A549 (cell line): ENCODE data around the gene CCDC134. TPM values are rescaled to one million over a fixed set of nuclear protein-coding genes. Genes with fewer than 3 reads are reported as not detected.

Experiments
- ATAC-seq, 2 experiments: fragments of 200-7000 bp in 1 of 2; fragments of >200 bp in 1 of 2; cut with Nextera tagmentation in 1 of 2; cut with Tn5 transposase in 1 of 2; 3 replicates each; pipeline versions ENCODE4 v1.8.0 to v1.9.1; 2018 to 2020; ENCODE audit warnings: mild to moderate bottlenecking in 1 of 2, moderate library complexity in 1 of 2
- CTCF ChIA-PET: fragments of 300-600 bp; sonication (Branson Sonifier 250); formaldehyde crosslinking; extraction: SDS; loops from one replicate; lab custom pipeline; 2021; ENCODE audit warnings: antibody characterized with exemption, inconsistent platforms; lab: Yijun Ruan, JAX
- POLR2A ChIA-PET: fragments of 350-600 bp; formaldehyde crosslinking; extraction: SDS; loops from one replicate; lab custom pipeline; 2021; ENCODE audit warnings: antibody characterized with exemption, inconsistent platforms; lab: Yijun Ruan, JAX
- DNase-seq, 2 experiments: peaks; one replicate each; pipeline versions ENCODE4 v3.0.0 to v3.0.0-alpha.2; 2011 to 2016; ENCODE audit warnings: low read depth in 1 of 2, low spot score in 1 of 2
- FAIRE-seq: peaks from 2 replicates; lab custom pipeline; 2011; peaks lifted over from hg19 to GRCh38; lab: Jason Lieb, UNC
- H3K27ac ChIP-seq, 2 experiments: fragments of >200 bp; sonication (Bioruptor Twin); formaldehyde crosslinking; 3 replicates each; pipeline ENCODE4 v1.5.1; 2016 to 2017
- H3K4me1 ChIP-seq: fragments of >200 bp; sonication (Bioruptor Twin); formaldehyde crosslinking; 3 replicates; pipeline ENCODE4 v1.6.1; 2016
- H3K4me2 ChIP-seq: fragments of >200 bp; sonication (Bioruptor Twin); formaldehyde crosslinking; 3 replicates; pipeline ENCODE4 v1.6.1; 2016
- H3K4me3 ChIP-seq: fragments of >200 bp; sonication (Bioruptor Twin); formaldehyde crosslinking; 3 replicates; pipeline ENCODE4 v1.5.1; 2016
- H3K9me3 ChIP-seq: fragments of >200 bp; sonication (Bioruptor Twin); formaldehyde crosslinking; 3 replicates; pipeline ENCODE4 v1.6.1; 2016
- BCL3 ChIP-seq: fragments of >200 bp; sonication (Bioruptor Twin); formaldehyde crosslinking; IDR thresholded peaks from 3 replicates; pipeline ENCODE4 v1.6.1; 2016
- BHLHE40 ChIP-seq: IDR thresholded peaks from 2 replicates; pipeline ENCODE4 v1.6.1; 2012; ENCODE audit warnings: low read depth, low read length, inconsistent platforms
- CBX8 ChIP-seq: fragments of 200-600 bp; sonication (generic); IDR thresholded peaks from 2 replicates; pipeline ENCODE4 v1.6.1; 2016
- CEBPB ChIP-seq, 2 experiments: fragments of >200 bp in 1 of 2; sonication (Bioruptor Twin) in 1 of 2; formaldehyde crosslinking in 1 of 2; IDR thresholded peaks; 2 replicates each; pipeline ENCODE4 v1.6.1; 2012 to 2016
- CHD4 ChIP-seq: fragments of 200-600 bp; sonication (generic); IDR thresholded peaks from 2 replicates; pipeline ENCODE4 v1.6.1; 2016; ENCODE audit warnings: antibody characterized with exemption, mild to moderate bottlenecking, borderline replicate concordance
- EHF ChIP-seq: fragments of 250-450 bp; sonication (Bioruptor Pico); IDR thresholded peaks from 2 replicates; pipeline ENCODE4 v1.5.0; 2020; ENCODE audit warnings: mild to moderate bottlenecking
- EHMT2 ChIP-seq: fragments of 200-600 bp; sonication (generic); IDR thresholded peaks from 2 replicates; pipeline ENCODE4 v1.6.1; 2016; ENCODE audit warnings: antibody characterized with exemption, low read depth, mild to moderate bottlenecking, moderate library complexity
- FOSB ChIP-seq: fragments of 250-450 bp; sonication (Bioruptor Pico); IDR thresholded peaks from 2 replicates; pipeline ENCODE4 v1.5.0; 2020; ENCODE audit warnings: mild to moderate bottlenecking, moderate library complexity
- FOSL2 ChIP-seq, 2 experiments: fragments of 450-650 bp in 1 of 2; fragments of >200 bp in 1 of 2; sonication (Bioruptor Twin) in 1 of 2; formaldehyde crosslinking; IDR thresholded peaks; 2 replicates each; pipeline versions ENCODE4 v1.5.0 to v1.6.1; 2016 to 2020; ENCODE audit warnings: mild to moderate bottlenecking in 1 of 2, moderate library complexity in 1 of 2
- FOXS1 ChIP-seq: fragments of 250-450 bp; sonication (Bioruptor Pico); IDR thresholded peaks from 2 replicates; pipeline ENCODE4 v1.5.0; 2020; ENCODE audit warnings: mild to moderate bottlenecking, moderate library complexity
- GATA3 ChIP-seq: IDR thresholded peaks from 2 replicates; pipeline ENCODE4 v1.6.1; 2012; ENCODE audit warnings: borderline replicate concordance
- HDAC2 ChIP-seq: fragments of 200-600 bp; sonication (generic); IDR thresholded peaks from 2 replicates; pipeline ENCODE4 v1.6.1; 2016
- HES2 ChIP-seq: fragments of >200 bp; sonication (Bioruptor Twin); formaldehyde crosslinking; IDR thresholded peaks from 2 replicates; pipeline ENCODE4 v1.6.1; 2016
- HMGXB4 ChIP-seq: fragments of 250-450 bp; sonication (Bioruptor Pico); IDR thresholded peaks from 2 replicates; pipeline ENCODE4 v1.5.0; 2021; ENCODE audit warnings: mild to moderate bottlenecking, moderate library complexity, borderline replicate concordance
- HOXB13 ChIP-seq: fragments of 250-450 bp; sonication (Bioruptor Pico); IDR thresholded peaks from 2 replicates; pipeline ENCODE4 v1.5.0; 2020; ENCODE audit warnings: low read depth, mild to moderate bottlenecking, moderate library complexity
- HOXB5 ChIP-seq: fragments of 250-450 bp; sonication (Bioruptor Pico); IDR thresholded peaks from 2 replicates; pipeline ENCODE4 v1.5.0; 2020; ENCODE audit warnings: mild to moderate bottlenecking, moderate library complexity
- JUNB ChIP-seq: fragments of >200 bp; sonication (Bioruptor Twin); formaldehyde crosslinking; IDR thresholded peaks from 2 replicates; pipeline ENCODE4 v1.6.1; 2016
- KDM5A ChIP-seq: fragments of 200-600 bp; sonication (generic); IDR thresholded peaks from 2 replicates; pipeline ENCODE4 v1.6.1; 2016; ENCODE audit warnings: antibody characterized with exemption, mild to moderate bottlenecking
- MAFK ChIP-seq: fragments of 450-650 bp; IDR thresholded peaks from 2 replicates; pipeline ENCODE4 v1.6.1; 2014; ENCODE audit not compliant: partially characterized antibody
- RAD21 ChIP-seq, 2 experiments: fragments of >200 bp in 1 of 2; sonication (Bioruptor Twin) in 1 of 2; formaldehyde crosslinking in 1 of 2; IDR thresholded peaks in 1 of 2; conservative IDR thresholded peaks in 1 of 2; 2 replicates in 1 of 2; 3 replicates in 1 of 2; pipeline ENCODE4 v1.6.1; 2012 to 2018; ENCODE audit warnings: inconsistent platforms in 1 of 2
- RARB ChIP-seq: fragments of 250-450 bp; sonication (Bioruptor Pico); IDR thresholded peaks from 2 replicates; pipeline ENCODE4 v1.8.0; 2021; ENCODE audit warnings: mild to moderate bottlenecking, moderate library complexity
- RCOR1 ChIP-seq: fragments of 150-350 bp; IDR thresholded peaks from 2 replicates; pipeline ENCODE4 v1.6.1; 2014; ENCODE audit warnings: antibody characterized with exemption, low read length, low read depth
- REST ChIP-seq: fragments of 200-600 bp; sonication (generic); IDR thresholded peaks from 2 replicates; pipeline ENCODE4 v1.6.1; 2016; ENCODE audit warnings: antibody characterized with exemption, mild to moderate bottlenecking, moderate library complexity
- SMC3 ChIP-seq: fragments of >200 bp; sonication (Bioruptor Twin); formaldehyde crosslinking; IDR thresholded peaks from 3 replicates; pipeline ENCODE4 v1.6.1; 2018; ENCODE audit warnings: inconsistent platforms
- ZC3H11A ChIP-seq: fragments of 450-650 bp; IDR thresholded peaks from 2 replicates; pipeline ENCODE4 v1.6.1; 2014; ENCODE audit warnings: antibody characterized with exemption, mild to moderate bottlenecking
- WGBS: methylation state at CpG from one replicate; pipeline ENCODE4 v1.1.6; 2017; ENCODE audit errors: missing lambda C conversion rate; 5-methylcytosine and 5-hydroxymethylcytosine counted together
- polyA plus RNA-seq, 4 experiments: library from polyadenylated mRNA; depleted of rRNA in 3 of 4; stranded (reverse); fragments of >200 nt; fragmentation: RNase III in 1 of 4; extraction: RNeasy Plus Mini Kit Qiagen cat#74134 plus additional on column Dnase treatment in 1 of 4; gene quantifications; 2 replicates in 3 of 4; 3 replicates in 1 of 4; pipeline ENCODE4 v1.2.3, GENCODE V29; 2011 to 2017

Gene CCDC134
- polyA plus RNA-seq, 2 of the 4 experiments (the other 2 are of a cell fraction): 2.5 to 4.5 TPM

- ChIA-PET POLR2A (no interaction called here), CTCF (interaction anchor here (0.7 kb wide), 1 partner anchor 8 kb away, joined by 3 read pairs; no protein-coding TSS in a partner anchor)
- no peak overlapping the region for H3K4me2 ChIP-seq
- TF ChIP-seq RARB (CRISPR knock-in tag) (no peak), MAFK (peak; percentile 84), SMC3 (no peak), EHF (no peak), FOSL2 (IDR thresholded peaks at IDR 0.05) (no peak), FOSL2 (CRISPR knock-in tag; IDR thresholded peaks at IDR 0.05) (no peak), FOSB (CRISPR knock-in tag) (no peak)
- 68% methylated on average over 3 of the region's 5 CpGs for WGBS
- no peak overlapping the region for H3K4me3 ChIP-seq
- ATAC-seq (no peak), DNase-seq (no peak), FAIRE-seq (no peak)
- no peaks in the 10 kb centered on the region for H3K9me3 ChIP-seq
- H3K4me1 ChIP-seq: peaks cover 13% of the 10 kb centered on the region
- H3K27ac ChIP-seq: no peak overlapping the region
These were observed 29.6 kb upstream of the CCDC134 start for GRCh38 chr22:41770715-41771468.

GRCh38 chr22:41772198-41772597 is 28.3 kb upstream of the CCDC134 start:
- H3K9me3 ChIP-seq: no peaks in the 10 kb centered on the region
- H3K4me2 ChIP-seq: peak overlapping the region; percentile 51
- FAIRE-seq: no peak
- no peak for ATAC-seq
- no peak overlapping the region for H3K4me3 ChIP-seq
- peaks cover 13% of the 10 kb centered on the region for H3K4me1 ChIP-seq
- CTCF ChIA-PET: interaction anchor here (0.7 to 1.4 kb wide), 4 partner anchors 12 to 75 kb away, joined by 3 to 5 read pairs (median 4); no protein-coding TSS in a partner anchor
- peak in 1 of 2 experiments; percentile 16 for DNase-seq
- POLR2A ChIA-PET: no interaction called here
- no peak overlapping the region for H3K27ac ChIP-seq
- TF ChIP-seq JUNB (no peak), HDAC2 (no peak), BCL3 (no peak), EHMT2 (no peak), HES2 (no peak), FOSL2 (IDR thresholded peaks at IDR 0.05) (no peak), FOSL2 (CRISPR knock-in tag; IDR thresholded peaks at IDR 0.05) (no peak), RAD21 (conservative IDR thresholded peaks at IDR 0.05 in 1 of 2, IDR thresholded peaks at IDR 0.05 in 1 of 2) (no peak), CHD4 (no peak), MAFK (no peak), HMGXB4 (CRISPR knock-in tag) (no peak), RCOR1 (no peak), GATA3 (no peak), ZC3H11A (no peak), HOXB5 (no peak)
- WGBS: 49% methylated on average over 4 of the region's 4 CpGs

- ChIA-PET POLR2A (no interaction called here), CTCF (interaction anchor here (0.7 to 1.4 kb wide), 4 partner anchors 13 to 76 kb away, joined by 3 to 5 read pairs (median 4); no protein-coding TSS in a partner anchor)
- peak; percentile 15 to 30 for DNase-seq
- Histone ChIP-seq H3K4me2 (peak overlapping the region; percentile 51), H3K27ac (no peak overlapping the region), H3K4me3 (no peak overlapping the region), H3K9me3 (no peaks in the 10 kb centered on the region), H3K4me1 (peaks cover 13% of the 10 kb centered on the region)
- peak in 1 of 2 experiments; percentile 73; a peak in 2 of 6 replicates for ATAC-seq
- no peak for FAIRE-seq
- TF ChIP-seq GATA3 (no peak), REST (no peak), HOXB13 (CRISPR knock-in tag) (no peak), FOXS1 (CRISPR knock-in tag) (no peak), CEBPB (IDR thresholded peaks at IDR 0.05) (no peak), CBX8 (no peak), RARB (CRISPR knock-in tag) (no peak), MAFK (no peak), ZC3H11A (no peak), KDM5A (no peak), EHMT2 (no peak), HES2 (no peak), SMC3 (no peak), RCOR1 (no peak), FOSB (CRISPR knock-in tag) (no peak), BHLHE40 (no peak)
These were observed 27.8 kb upstream of the CCDC134 start for GRCh38 chr22:41772645-41773044.
